ENCODE data around the gene DNAJC12. TPM values are rescaled to one million over a fixed set of nuclear protein-coding genes. Genes with fewer than 3 reads are reported as not detected.

The DNAJC12 gene
- total RNA-seq, 1 experiment from 2014 or later, result 2.2 TPM

DNA sequence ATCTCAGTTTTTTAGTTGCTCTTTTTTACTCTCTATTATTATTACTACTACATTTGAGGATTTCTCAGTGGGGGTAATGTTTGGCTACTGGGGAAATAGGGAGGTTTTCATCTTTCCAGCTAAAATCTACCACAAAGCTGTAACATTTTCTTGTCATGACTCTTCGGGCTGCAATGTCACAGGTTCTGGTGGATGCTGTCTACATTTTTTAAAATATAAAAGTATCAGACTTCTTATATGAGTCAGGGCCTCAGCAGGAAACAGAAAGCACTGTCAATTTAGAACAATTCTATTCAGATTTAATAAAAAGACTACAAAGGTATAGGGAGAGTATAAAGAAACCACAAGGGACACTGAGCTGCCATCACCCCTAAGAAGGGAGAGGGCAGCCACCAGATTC lies 61.6 kb downstream of the DNAJC12 start:
- no peaks in the 10 kb centered on the region for H3K4me1 Mint-ChIP-seq (ENCODE audit: low read depth, unreplicated experiment)
- H3K4me1 ChIP-seq, result no peaks in the 10 kb centered on the region
- CTCF ChIA-PET, result no interaction called here
- H3K9me3 Mint-ChIP-seq (ENCODE audit: unreplicated experiment), result no peaks in the 10 kb centered on the region
- no peak overlapping the region for H3K27ac Mint-ChIP-seq (ENCODE audit: unreplicated experiment)
- no peak overlapping the region for H3K4me3 ChIP-seq (ENCODE audit: low read depth, low read length)
- intact Hi-C loops (cut with micrococcal nuclease; ENCODE audit: unreplicated experiment), result no loop called here
- H3K4me3 Mint-ChIP-seq (ENCODE audit: unreplicated experiment), result no peak overlapping the region
- H3K9me3 ChIP-seq, result no peaks in the 10 kb centered on the region
- peaks cover 4% of the 10 kb centered on the region for H3K27me3 Mint-ChIP-seq (ENCODE audit: insufficient read depth, unreplicated experiment)
- POLR2A ChIA-PET, result no interaction called here
- DNase-seq, result no peak
- TF ChIP-seq, protein P1, sequence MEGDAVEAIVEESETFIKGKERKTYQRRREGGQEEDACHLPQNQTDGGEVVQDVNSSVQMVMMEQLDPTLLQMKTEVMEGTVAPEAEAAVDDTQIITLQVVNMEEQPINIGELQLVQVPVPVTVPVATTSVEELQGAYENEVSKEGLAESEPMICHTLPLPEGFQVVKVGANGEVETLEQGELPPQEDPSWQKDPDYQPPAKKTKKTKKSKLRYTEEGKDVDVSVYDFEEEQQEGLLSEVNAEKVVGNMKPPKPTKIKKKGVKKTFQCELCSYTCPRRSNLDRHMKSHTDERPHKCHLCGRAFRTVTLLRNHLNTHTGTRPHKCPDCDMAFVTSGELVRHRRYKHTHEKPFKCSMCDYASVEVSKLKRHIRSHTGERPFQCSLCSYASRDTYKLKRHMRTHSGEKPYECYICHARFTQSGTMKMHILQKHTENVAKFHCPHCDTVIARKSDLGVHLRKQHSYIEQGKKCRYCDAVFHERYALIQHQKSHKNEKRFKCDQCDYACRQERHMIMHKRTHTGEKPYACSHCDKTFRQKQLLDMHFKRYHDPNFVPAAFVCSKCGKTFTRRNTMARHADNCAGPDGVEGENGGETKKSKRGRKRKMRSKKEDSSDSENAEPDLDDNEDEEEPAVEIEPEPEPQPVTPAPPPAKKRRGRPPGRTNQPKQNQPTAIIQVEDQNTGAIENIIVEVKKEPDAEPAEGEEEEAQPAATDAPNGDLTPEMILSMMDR (IDR thresholded peaks at IDR 0.05; ENCODE audit: insufficient read depth in 1 of 2, low read depth in 1 of 2, low read length in 1 of 2, severe bottlenecking in 1 of 2, unreplicated experiment in 1 of 2), result no peak
- no peaks in the 10 kb centered on the region for H3K36me3 Mint-ChIP-seq (ENCODE audit: insufficient read depth, unreplicated experiment)
- no peaks in the 10 kb centered on the region for H3K36me3 ChIP-seq (ENCODE audit: control insufficient read depth, insufficient read depth, low read length)
- H3K27me3 ChIP-seq (replicated peaks; ENCODE audit: control insufficient read depth, insufficient read depth, low read length), result no peaks in the 10 kb centered on the region
- BruUV-seq (replicated peaks), result no TSS peak

DNA sequence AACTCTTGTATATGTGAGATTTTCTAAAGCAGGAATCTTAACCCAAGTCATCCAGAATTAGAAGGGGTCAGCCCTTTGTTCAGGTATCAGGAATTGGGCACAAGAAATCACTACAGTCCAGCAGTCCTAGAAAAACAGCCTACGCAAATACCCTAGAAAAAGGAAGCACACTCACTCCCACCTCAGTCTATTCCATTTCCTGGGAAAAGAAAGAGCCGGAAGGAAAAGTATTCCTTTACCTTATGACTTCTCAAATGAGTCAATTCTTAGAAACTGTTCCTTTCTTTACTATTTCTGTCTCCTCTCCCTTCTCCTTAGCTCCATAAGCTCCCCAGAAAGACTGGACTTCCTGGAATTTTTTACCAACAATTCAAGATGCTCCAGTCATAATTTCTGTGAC lies 62.7 kb downstream of the DNAJC12 start:
- no peaks in the 10 kb centered on the region for H3K9me3 Mint-ChIP-seq (ENCODE audit: unreplicated experiment)
- DNase-seq, result no peak
- H3K4me1 ChIP-seq, result no peaks in the 10 kb centered on the region
- POLR2A ChIA-PET, result no interaction called here
- BruUV-seq (replicated peaks), result no TSS peak
- no peak overlapping the region for H3K27ac Mint-ChIP-seq (ENCODE audit: unreplicated experiment)
- intact Hi-C loops (cut with micrococcal nuclease; ENCODE audit: unreplicated experiment), result no loop called here
- no peak overlapping the region for H3K4me3 ChIP-seq (ENCODE audit: low read depth, low read length)
- CTCF ChIA-PET, result no interaction called here
- no peaks in the 10 kb centered on the region for H3K27me3 ChIP-seq (replicated peaks; ENCODE audit: control insufficient read depth, insufficient read depth, low read length)
- H3K36me3 ChIP-seq (ENCODE audit: control insufficient read depth, insufficient read depth, low read length), result no peaks in the 10 kb centered on the region
- H3K4me1 Mint-ChIP-seq (ENCODE audit: low read depth, unreplicated experiment), result no peaks in the 10 kb centered on the region
- H3K36me3 Mint-ChIP-seq (ENCODE audit: insufficient read depth, unreplicated experiment), result no peaks in the 10 kb centered on the region
- TF ChIP-seq, protein P1 (IDR thresholded peaks at IDR 0.05; ENCODE audit: insufficient read depth in 1 of 2, low read depth in 1 of 2, low read length in 1 of 2, severe bottlenecking in 1 of 2, unreplicated experiment in 1 of 2), result no peak
- H3K4me3 Mint-ChIP-seq (ENCODE audit: unreplicated experiment), result no peak overlapping the region
- no peaks in the 10 kb centered on the region for H3K9me3 ChIP-seq
- H3K27me3 Mint-ChIP-seq (ENCODE audit: insufficient read depth, unreplicated experiment), result peaks cover 4% of the 10 kb centered on the region

DNA sequence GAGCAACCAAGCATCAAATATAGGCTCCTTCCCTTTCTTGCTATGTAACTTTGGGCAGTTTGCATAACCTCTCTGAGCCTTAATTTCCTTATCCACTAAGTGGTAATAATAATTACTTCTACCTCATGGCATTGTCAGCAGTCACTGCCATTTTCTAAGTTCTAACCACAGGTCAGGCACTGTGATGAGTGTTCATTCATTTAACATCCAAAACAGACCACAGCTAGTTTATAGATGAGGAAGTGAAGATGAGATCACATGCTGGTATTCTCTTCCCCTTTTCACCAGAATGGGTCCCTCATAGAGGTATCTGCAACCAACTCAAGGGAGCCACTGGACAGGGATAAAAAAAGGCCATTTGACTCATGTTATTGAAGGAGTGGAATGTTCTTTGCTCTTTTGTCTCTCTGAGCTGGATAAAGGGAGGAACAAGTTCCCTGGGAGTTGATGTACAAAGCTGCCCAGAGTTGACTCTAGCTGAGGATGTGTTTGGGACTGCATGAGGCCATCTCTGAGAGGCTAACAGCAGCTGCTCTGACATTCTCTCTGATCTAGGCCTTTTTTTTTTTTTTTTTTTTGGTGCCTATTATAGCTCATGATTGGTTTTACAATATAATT lies 65.0 kb downstream of the DNAJC12 start:
- no peak for DNase-seq
- no peak overlapping the region for H3K4me3 ChIP-seq (ENCODE audit: low read depth, low read length)
- intact Hi-C loops (cut with micrococcal nuclease; ENCODE audit: unreplicated experiment), result no loop called here
- ChIA-PET CTCF (interaction anchor here (0.6 kb wide), 2 partner anchors 19 to 95 kb away, joined by 3 to 7 read pairs; no protein-coding TSS in a partner anchor), POLR2A (no interaction called here)
- Mint-ChIP-seq H3K9me3 (ENCODE audit: unreplicated experiment) (no peaks in the 10 kb centered on the region), H3K27ac (ENCODE audit: unreplicated experiment) (no peak overlapping the region), H3K27me3 (ENCODE audit: insufficient read depth, unreplicated experiment) (peaks cover 13% of the 10 kb centered on the region), H3K4me3 (ENCODE audit: unreplicated experiment) (no peak overlapping the region), H3K4me1 (ENCODE audit: low read depth, unreplicated experiment) (no peaks in the 10 kb centered on the region), H3K36me3 (ENCODE audit: insufficient read depth, unreplicated experiment) (no peaks in the 10 kb centered on the region)
- TF ChIP-seq, protein P1 (IDR thresholded peaks at IDR 0.05; ENCODE audit: insufficient read depth in 1 of 2, low read depth in 1 of 2, low read length in 1 of 2, severe bottlenecking in 1 of 2, unreplicated experiment in 1 of 2), result no peak
- no peaks in the 10 kb centered on the region for H3K9me3 ChIP-seq
- no TSS peak for BruUV-seq (replicated peaks)
- no peaks in the 10 kb centered on the region for H3K27me3 ChIP-seq (replicated peaks; ENCODE audit: control insufficient read depth, insufficient read depth, low read length)
- H3K4me1 ChIP-seq, result no peaks in the 10 kb centered on the region
- no peaks in the 10 kb centered on the region for H3K36me3 ChIP-seq (ENCODE audit: control insufficient read depth, insufficient read depth, low read length)
